Subcutaneous adipose tissue (tissue), 4 donors: ENCODE results near the gene ABTB2. TPM values are rescaled to one million over a fixed set of nuclear protein-coding genes. Genes with fewer than 3 reads are reported as not detected.

Source experiments
- total RNA-seq, 4 donors: library from RNA; depleted of rRNA; stranded (reverse); fragments of >200 nt; gene quantifications; one replicate each; pipeline ENCODE4 v1.1.0, GENCODE V29; 2016
- TF ChIP-seq, protein P1 (sequence below): fragments of 450-650 bp; IDR thresholded peaks from one replicate; pipeline ENCODE4 v1.5.1; 2016; ENCODE audit warnings: low read depth, mild to moderate bottlenecking, control low read depth, antibody characterized with exemption, moderate library complexity

Gene ABTB2
- total RNA-seq, 4 donors from 2014 or later, result 0.88 to 1.9 (median 1.0) TPM

DNA sequence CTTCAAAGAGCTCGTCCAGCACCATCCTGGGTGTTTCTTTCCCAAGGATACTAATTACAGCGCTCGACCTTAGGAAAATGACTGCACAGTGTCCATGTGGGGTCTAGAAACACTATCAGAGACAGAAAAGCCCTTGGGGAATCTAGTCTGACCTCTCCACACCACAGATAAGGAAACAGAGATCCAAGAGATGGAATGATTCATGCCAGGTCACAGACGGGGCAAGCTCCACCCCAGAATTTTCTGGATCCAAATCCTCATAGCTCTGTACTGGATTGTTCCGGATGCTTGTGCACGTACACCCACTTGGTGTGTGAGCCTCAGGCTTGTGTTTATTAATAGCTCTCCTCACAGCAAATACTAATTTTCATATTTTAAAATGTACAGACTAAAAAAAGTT is 11.3 kb downstream of the ABTB2 start:
- TF ChIP-seq, protein P1, sequence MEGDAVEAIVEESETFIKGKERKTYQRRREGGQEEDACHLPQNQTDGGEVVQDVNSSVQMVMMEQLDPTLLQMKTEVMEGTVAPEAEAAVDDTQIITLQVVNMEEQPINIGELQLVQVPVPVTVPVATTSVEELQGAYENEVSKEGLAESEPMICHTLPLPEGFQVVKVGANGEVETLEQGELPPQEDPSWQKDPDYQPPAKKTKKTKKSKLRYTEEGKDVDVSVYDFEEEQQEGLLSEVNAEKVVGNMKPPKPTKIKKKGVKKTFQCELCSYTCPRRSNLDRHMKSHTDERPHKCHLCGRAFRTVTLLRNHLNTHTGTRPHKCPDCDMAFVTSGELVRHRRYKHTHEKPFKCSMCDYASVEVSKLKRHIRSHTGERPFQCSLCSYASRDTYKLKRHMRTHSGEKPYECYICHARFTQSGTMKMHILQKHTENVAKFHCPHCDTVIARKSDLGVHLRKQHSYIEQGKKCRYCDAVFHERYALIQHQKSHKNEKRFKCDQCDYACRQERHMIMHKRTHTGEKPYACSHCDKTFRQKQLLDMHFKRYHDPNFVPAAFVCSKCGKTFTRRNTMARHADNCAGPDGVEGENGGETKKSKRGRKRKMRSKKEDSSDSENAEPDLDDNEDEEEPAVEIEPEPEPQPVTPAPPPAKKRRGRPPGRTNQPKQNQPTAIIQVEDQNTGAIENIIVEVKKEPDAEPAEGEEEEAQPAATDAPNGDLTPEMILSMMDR, result no peak

DNA sequence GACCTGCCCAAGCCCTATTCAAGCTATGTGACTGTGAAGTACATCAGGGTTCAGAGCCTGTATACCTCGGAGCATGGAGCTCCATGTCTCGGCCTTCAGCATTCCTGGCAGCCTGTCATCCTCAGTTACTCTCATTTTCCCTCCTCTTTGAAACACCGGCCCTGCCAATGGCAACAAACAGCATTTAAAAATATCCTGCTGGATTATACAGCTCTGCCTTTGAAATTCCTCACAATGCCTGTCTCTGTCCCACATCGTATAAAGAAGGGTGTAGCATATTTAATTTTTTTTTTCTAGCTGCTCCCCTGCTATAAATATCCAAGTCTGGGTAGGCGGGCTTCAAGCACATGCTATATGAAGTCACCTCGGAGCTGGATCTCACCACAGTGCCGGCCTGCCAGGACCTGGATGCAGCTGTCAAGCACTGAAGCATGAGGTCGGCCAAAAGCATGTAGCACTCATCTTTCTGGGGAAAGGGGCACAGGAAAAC is 11.8 kb downstream of the ABTB2 start:
- TF ChIP-seq, protein P1, result no peak

DNA sequence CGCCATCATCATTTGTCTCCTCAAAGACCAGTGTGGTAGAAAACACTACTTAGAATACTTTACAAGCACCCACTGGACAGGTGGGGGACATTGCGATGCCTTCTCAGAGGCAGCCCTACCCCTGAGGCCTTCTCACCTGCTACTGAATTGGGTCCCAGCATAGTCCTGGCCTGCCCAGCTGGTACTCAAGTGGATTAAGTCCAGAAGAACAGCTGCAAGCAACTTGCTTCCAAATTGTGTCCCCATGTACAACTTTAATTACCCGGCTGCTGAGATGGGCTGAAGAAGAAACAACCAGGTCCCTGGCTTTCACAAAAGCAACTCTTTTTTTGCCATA is 12.3 kb downstream of the ABTB2 start:
- TF ChIP-seq, protein P1, result no peak

DNA sequence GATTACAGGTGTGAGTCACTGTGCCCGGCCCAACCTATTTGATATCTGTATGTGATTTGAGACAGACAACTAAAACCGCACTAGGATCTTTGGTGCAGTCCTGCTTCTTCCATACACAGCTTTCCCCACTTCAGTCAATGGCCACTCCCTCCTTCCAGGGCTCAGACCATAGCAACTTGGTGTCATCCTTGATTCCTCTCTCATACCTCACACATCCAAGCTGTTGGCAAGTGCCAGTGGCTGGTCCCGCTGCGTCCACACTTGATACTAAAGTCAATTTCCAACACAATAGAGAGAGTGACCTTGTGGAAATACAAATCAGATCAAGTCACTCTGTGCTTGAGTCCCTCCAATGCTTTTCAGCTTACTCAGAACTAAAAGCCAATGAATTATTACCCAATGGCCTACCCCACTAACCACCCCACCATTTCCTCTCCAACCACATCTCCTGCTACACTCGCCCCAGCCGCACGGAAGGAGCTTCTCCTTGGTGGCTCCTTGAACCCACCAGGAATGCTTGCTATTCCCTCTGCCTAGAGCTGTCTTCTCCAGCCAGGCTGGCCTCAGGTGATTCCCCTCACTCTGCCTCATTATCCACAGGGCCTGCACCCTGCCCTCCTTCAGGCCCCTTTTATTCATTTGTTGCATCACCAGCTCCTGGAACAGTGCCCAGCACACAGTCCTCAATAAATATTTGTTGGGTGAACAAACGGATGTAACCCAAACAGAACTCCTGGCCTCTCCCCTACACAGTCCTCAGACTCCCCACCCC is 12.9 kb downstream of the ABTB2 start:
- TF ChIP-seq, protein P1, result no peak

DNA sequence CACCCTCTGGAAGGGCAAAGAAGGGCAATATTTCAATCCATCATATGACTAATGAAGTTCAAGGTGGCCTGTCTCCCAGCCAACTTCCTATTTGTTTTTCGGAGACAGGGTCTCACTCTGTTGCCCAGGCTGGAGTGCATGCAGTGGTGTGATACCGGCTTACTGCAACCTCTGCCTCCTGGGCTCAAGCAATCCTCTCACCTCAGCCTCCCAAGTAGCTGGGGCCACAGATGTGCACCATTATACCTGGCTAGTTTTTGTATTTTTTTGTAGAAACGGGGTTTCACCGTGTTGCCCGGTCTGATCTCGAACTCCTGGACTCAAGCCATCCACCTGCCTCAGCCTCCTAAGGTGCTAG is 13.4 kb downstream of the ABTB2 start:
- TF ChIP-seq, protein P1, result no peak

DNA sequence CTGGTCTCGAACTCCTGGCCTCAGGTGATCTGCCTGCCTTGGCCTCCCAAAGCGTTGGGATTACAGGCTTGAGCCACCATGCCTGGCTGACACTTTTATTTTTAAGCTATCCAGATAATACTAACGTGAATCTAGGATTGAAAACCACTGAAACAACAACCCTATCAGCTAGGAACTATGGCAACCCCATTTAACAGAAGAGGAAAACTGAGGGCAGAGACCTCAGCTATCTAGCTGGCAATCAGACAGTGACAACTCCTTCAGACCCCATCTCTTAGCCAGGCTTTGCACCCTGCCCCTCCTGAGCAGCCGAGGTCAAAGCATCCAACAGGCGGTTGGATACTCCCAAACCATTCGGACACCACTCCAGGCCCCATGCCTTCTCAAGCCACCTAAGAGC is 14.1 kb downstream of the ABTB2 start:
- TF ChIP-seq, protein P1, result no peak

DNA sequence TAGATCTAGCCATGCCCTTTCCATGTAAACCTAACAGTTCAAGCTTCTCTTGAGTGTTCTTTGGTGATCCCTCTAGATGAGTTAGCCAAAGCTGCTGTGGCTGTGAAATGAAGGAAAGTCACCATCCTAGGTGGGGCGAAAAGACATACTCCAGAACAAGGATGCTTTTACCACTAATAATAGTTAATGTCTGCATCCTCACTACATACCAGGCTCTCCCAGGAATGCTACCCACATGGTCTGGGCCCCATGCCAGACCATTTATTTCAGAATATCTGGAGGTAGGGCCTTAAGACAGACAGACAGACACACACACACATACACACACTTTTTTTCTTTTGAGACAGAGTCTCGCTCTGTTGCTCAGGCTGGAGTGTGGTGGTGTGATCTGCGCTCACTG is 14.7 kb downstream of the ABTB2 start:
- TF ChIP-seq, protein P1, result no peak
